NB4 (cell line): ENCODE results near the gene ALKBH6.

ENCODE experiments used
- DNase-seq: peaks from one replicate; pipeline ENCODE4 v3.0.0; 2010; ENCODE audit warnings: low read depth
- H3K4me3 ChIP-seq: one replicate; pipeline ENCODE4 v1.5.1; 2011; ENCODE audit warnings: mild to moderate bottlenecking, low read depth, low read length, moderate library complexity
- CTCF ChIP-seq: IDR thresholded peaks from one replicate; pipeline ENCODE4 v1.5.1; 2012; ENCODE audit warnings: low read depth, low read length
- MAX ChIP-seq: IDR thresholded peaks from 2 replicates; pipeline ENCODE4 v1.6.1; 2011; ENCODE audit warnings: low read depth, low read length
- MYC ChIP-seq: IDR thresholded peaks from 2 replicates; pipeline ENCODE4 v1.6.1; 2011; ENCODE audit warnings: low read depth, low read length
- POLR2A ChIP-seq: IDR thresholded peaks from 2 replicates; pipeline ENCODE4 v1.6.1; 2011; ENCODE audit warnings: mild to moderate bottlenecking; ENCODE audit not compliant: insufficient read length; ENCODE audit errors: extremely low read depth

ALKBH6 gene

DNA sequence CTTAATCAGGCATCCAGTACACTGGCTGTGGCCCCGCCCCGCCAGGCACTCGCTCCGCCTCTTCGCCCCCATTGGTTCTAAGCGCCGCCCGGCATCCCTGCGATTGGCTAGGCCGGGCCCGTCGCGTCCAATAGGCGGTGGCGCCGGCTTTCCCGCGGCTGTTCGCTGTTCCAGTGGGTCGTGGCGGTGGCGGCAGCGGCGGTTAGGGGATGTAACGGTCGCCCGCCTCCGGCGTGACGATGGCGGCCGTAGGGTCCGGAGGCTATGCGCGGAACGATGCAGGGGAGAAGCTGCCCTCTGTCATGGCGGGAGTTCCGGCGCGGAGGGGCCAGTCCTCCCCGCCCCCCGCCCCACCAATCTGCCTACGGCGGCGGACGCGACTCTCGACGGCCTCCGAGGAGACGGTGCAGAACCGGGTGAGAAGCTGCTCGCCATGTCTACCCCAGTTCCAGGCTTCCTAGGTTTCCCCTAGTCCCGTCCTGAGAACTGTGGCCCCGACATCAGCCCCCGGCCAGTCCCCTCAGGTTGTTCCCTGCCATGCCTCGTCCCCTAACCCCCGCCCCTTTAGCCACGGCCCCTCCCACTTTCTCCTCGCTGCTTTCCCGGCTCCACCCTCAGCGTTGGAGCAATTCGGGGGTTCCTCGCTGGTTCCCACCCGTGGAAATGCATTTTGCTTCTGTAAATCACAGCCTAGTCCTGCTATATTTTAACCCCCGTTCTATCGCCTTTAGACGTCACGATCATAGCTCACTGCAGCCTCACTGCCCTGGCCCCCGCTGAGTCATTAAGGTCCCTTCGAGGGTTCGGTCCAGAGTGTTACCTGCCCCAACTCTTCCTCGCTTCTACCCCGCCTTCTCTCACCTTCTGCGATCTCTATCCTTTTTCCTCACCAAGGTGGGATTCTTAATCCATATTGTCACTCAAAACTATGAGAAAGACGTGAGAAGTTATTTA is 41.0 kb upstream of the ALKBH6 start, which contains the start of gene WDR62:
WDR62 (plus strand) TSS at position 165 of the 954 bp plus-strand sequence; CDS start at position 240, 75 bp downstream.
- peak; percentile 91 for DNase-seq

GRCh38 chr19:36054119-36054732 is 40.2 kb upstream of the ALKBH6 start, which contains the start of gene THAP8:
THAP8 (minus strand) TSS chr19:36054285; CDS start chr19:36054217, 68 bp downstream.
- peak within 1 kb of the TSS; percentile 81 for H3K4me3 ChIP-seq
- DNase-seq: peak; percentile 97
- TF ChIP-seq MAX (peak; percentile 97), CTCF (no peak), POLR2A (peak; percentile 65), MYC (no peak)

More for the DNA sequence above, 41.0 kb upstream of the ALKBH6 start, which contains the start of gene WDR62:
- TF ChIP-seq MYC (peak; percentile 33; the same call in 1 of the 2 replicates), MAX (no peak), CTCF (no peak)
- peak within 1 kb of the TSS; percentile 81 for H3K4me3 ChIP-seq

DNA sequence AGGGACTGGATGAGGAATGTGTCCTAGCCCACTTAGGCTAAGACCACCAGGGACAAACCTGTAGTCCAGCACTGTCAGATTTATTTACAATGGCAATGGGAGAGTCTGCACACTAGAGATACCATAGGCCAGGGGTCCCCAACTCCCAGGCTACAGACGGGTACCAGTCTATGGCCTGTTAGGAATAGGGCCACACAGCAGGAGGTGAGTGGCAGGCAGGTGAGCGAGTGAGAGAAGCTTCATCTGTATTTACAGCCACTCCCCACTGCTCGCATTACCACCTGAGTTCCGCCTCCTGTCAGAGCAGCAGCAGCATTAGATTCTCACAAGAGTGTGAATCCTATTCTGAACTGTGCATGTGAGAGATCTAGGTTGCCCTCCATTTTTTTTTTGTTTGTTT is 37.6 kb upstream of the ALKBH6 start:
- no peak for TF ChIP-seq MAX
- no peak for TF ChIP-seq POLR2A
- no peak overlapping the region for H3K4me3 ChIP-seq
- no peak for DNase-seq

- DNase-seq: no peak
- no peak overlapping the region for H3K4me3 ChIP-seq
- TF ChIP-seq MAX (no peak), MYC (no peak), CTCF (no peak), POLR2A (no peak)
Measured at GRCh38 chr19:36051236-36051635, 37.2 kb upstream of the ALKBH6 start.

DNA sequence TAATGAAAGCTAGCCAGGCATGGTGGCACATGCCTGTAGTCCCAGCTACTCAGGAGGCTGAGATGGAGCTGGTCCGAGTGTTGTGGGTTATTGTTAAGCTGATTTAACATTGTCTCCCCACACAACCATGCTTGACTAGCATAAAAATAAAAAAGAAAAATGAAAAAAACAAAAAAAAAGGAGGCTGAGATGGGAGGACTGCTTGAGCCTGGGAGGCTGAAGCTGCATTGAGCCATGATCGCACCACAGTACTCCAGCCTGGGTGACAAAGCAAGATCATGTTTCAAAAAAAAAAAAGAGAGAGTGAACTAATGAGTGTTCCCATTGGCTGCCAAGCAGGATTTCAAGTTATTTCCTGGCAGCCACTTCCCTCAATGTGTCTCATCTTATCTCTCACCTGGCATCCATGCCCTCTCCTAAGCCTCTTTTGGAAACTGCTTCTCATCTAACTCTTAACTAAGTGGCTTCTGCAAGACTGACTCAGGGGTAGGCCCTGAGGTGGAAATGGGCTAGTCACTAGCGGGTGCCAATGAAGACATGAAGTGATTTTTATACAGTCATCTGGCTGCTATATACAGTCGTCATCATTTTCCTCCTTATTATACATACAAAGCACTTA is 35.2 kb upstream of the ALKBH6 start:
- TF ChIP-seq CTCF (no peak), POLR2A (no peak), MYC (no peak), MAX (no peak)
- H3K4me3 ChIP-seq: no peak overlapping the region
- DNase-seq: no peak
